Hindlimb muscle (tissue), 1 donor: Measurements from ENCODE around the gene MYRF. TPM values are rescaled to one million over a fixed set of nuclear protein-coding genes. Genes with fewer than 3 reads are reported as not detected.
A peak's percentile ranks its signal among the peaks of the same experiment; 100 is the strongest.

Experiments
- DNase-seq: peaks from one replicate; pipeline ENCODE4 v3.0.0-alpha.2; 2013
- polyA plus RNA-seq: library from polyadenylated mRNA; unstranded; fragments of 120-200 nt; gene quantifications from one replicate; pipeline ENCODE4 v1.2.1, GENCODE V29; 2013; ENCODE audit not compliant: insufficient read length

MYRF gene
- polyA plus RNA-seq, 1 donor: 1.5 TPM

GRCh38 chr11:61795876-61796526 is 43.6 kb downstream of the MYRF start:
- DNase-seq: no peak

GRCh38 chr11:61797263-61797944 is 45.0 kb downstream of the MYRF start:
- DNase-seq: peak; percentile 81

GRCh38 chr11:61799665-61800284 is 47.3 kb downstream of the MYRF start:
- DNase-seq: no peak

- DNase-seq: no peak
These were observed 48.2 kb downstream of the MYRF start for GRCh38 chr11:61800331-61801281.

- no peak for DNase-seq
These were observed 50.2 kb downstream of the MYRF start for GRCh38 chr11:61802605-61803004.

GRCh38 chr11:61803889-61804647 is 51.6 kb downstream of the MYRF start:
- no peak for DNase-seq

GRCh38 chr11:61805146-61805545 is 52.7 kb downstream of the MYRF start:
- DNase-seq: no peak

GRCh38 chr11:61806785-61807184 is 54.3 kb downstream of the MYRF start:
- no peak for DNase-seq

- no peak for DNase-seq
These were observed 58.3 kb downstream of the MYRF start for GRCh38 chr11:61810671-61811175.

GRCh38 chr11:61811831-61812230 is 59.4 kb downstream of the MYRF start:
- no peak for DNase-seq

- no peak for DNase-seq
These were observed 60.4 kb downstream of the MYRF start for GRCh38 chr11:61812736-61813411.

- DNase-seq: no peak
These were observed 62.0 kb downstream of the MYRF start for GRCh38 chr11:61814247-61814957.

GRCh38 chr11:61814958-61815789 is 62.7 kb downstream of the MYRF start:
- peak; percentile 94 for DNase-seq

- DNase-seq: peak; percentile 49
These were observed 63.6 kb downstream of the MYRF start for GRCh38 chr11:61815790-61816735.

- DNase-seq: peak; percentile 80
These were observed 64.5 kb downstream of the MYRF start, which contains the start of gene FADS1 for GRCh38 chr11:61816736-61817455. FADS1 (minus strand) TSS chr11:61817003; CDS start chr11:61816929, 74 bp downstream.

GRCh38 chr11:61817471-61818202 is 65.2 kb downstream of the MYRF start:
- no peak for DNase-seq

- no peak for DNase-seq
These were observed 67.7 kb downstream of the MYRF start for GRCh38 chr11:61820174-61820573.
